Measurements from ENCODE around the gene NEDD4.
"Not testable (repeated sequence)": the region's sequence is repeated elsewhere in the genome, so short reads cannot be mapped to it uniquely, and the experiment has no call there.

The NEDD4 gene

DNA sequence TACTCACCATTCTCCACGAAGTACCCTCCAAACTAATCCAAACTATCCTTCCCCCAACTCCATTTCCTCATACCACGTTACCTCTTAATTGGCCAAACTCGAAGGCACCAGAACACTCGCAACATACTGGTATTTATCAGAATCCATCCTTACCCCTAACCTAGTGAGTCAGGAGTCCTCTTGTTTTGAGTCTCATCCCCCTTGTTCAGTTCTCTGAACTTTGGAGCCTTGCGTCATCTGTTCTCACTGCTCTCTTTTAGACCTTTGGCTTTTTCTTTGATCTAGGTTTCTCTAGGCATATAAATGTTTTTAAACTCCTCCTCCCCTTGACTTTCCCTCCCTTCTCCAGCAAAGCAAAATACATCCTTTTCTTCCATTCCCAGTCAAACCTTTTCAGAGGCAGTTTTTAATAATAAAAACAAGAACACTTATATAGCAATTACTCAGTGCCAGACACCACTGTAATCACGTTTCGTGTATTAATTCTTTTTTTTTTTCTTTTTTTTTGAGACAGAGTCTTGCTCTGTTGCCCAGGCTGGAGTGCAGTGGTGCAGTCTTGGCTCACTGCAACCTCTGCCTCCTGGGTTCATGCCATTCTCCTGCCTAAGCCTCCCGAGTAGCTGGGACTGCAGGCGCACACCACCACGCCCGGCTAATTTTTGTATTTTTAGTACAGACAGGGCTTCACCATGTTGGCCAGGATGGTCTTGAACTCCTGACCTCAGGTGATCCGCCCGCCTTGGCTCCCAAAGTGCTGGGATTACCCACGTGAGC, 40.7 kb downstream of the NEDD4 start:
- DNase-seq = not testable (repeated sequence)

- DNase-seq = not testable (repeated sequence)
Observed at GRCh38 chr15:55944606-55945005, 48.8 kb downstream of the NEDD4 start.

- no peak for DNase-seq
Observed at GRCh38 chr15:55942332-55942731, 51.1 kb downstream of the NEDD4 start.

DNA sequence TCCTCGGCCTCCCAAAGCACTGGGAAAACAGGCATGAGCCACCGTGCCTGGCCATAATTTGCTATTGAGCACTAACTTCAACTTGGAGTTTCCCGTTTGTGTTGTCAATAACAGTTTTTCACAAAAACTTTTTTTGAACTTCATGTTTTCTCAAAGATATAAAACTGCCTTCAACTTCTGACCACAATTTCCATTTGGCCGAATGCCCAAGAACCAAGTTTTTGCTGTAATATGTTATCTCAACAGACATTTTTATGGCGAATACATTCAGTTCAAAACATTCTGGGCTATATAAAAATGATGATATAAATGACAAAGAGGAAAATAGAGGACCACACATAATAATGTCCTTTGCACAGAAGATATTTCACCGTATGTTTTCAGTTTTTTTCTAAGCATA, 56.4 kb downstream of the NEDD4 start:
- DNase-seq = no peak

DNA sequence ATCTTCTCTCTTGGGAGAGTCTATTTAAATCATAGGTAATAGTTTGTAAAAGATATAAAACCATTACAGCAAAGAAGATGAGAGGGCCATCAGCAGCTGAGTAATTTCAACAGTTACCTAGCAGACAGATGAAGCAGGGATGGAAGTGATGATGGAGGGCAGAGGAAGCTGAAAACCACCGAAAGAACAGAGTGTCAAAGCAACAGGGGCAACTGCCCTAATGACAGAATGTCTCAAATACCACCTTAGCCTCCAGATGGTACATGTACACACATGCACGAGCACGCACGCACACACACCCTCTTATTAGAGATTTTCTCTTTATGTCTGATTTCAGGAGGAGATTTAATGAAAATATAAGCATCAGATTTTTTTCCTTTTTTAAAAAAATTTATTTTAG, 64.5 kb downstream of the NEDD4 start:
- no peak for DNase-seq

GRCh38 chr15:55921744-55922143, 71.7 kb downstream of the NEDD4 start:
- DNase-seq = no peak

- peak; percentile 61 for DNase-seq
Observed at GRCh38 chr15:55917881-55918296, 75.5 kb downstream of the NEDD4 start.

- peak; percentile 19 for DNase-seq
Observed at GRCh38 chr15:55916666-55917409, 76.6 kb downstream of the NEDD4 start.

DNA sequence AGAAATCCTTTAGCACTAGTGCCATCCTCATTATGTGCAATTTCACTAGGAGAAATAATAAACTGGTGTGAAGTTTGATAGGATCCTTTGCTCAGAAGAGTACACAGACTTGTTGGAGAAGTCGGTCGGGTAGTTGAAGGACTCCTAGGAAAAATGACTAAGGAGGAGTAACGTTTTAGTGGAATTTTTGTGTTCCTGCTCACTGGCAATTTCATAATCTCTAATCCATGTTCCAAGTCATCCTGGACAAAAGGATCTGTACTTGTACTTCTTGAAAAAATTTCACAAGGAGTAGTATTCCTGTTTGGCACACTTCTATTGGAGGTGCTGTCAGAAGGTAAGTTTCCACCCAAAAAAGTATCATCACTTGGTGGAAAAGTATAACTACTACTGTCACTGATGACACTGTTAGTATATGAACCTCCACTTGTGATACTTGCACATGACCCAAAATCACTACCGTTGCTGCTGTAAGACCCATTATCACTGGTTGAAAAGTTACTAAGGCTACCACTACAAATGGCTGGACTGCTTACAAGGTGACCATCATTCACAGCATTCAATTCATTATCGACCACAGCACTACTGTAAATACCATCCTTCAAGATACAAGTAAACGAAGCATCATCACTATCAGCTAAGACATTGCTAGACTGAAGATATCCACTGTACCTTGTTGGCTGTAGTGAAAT, 77.4 kb downstream of the NEDD4 start:
- no peak for DNase-seq

GRCh38 chr15:55915221-55915620, 78.2 kb downstream of the NEDD4 start:
- no peak for DNase-seq

GRCh38 chr15:55914446-55914845, 79.0 kb downstream of the NEDD4 start:
- no peak for DNase-seq

- DNase-seq = no peak
Observed at GRCh38 chr15:55912982-55913381, 80.4 kb downstream of the NEDD4 start.

DNA sequence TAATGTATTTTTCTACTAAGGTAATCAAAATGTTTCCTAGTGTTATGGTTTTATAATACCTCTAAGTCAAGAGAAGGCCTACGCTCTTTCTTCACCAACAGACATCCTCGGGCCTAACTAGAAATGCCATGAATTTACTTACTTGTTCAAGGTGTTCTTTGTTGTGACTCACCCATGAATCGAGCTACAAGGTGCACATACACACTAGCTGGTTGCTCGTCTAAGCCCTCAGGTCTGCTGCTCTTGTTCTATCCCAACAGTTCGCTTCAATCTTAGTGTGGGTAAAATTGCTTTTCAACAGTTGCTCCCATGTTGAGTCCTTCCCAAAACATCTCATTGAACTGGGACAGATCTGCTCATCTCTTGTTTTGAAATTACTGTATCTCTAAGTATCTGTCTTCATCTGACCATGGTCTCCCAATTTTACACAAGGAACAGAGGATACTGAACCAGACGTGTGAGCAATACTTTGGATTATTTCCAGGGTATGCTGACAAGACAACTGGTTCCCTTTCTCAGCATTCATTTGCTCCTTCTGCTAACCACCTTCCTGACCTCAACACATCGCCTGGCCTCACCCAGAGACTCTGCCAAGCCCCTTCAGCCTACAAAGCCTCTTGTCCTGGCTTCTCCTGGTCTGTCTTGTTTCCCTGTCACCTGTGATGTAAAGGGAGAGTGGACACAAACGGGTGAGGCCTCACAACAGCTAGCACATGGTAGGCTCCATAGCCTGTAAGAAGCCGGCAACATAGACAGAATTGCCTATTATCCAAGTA, 84.2 kb downstream of the NEDD4 start:
- peak; percentile 34 for DNase-seq

- DNase-seq = peak; percentile 98
Observed at GRCh38 chr15:55907797-55908196, 85.6 kb downstream of the NEDD4 start.

- no peak for DNase-seq
Observed at GRCh38 chr15:55902981-55903380, 90.4 kb downstream of the NEDD4 start.

DNA sequence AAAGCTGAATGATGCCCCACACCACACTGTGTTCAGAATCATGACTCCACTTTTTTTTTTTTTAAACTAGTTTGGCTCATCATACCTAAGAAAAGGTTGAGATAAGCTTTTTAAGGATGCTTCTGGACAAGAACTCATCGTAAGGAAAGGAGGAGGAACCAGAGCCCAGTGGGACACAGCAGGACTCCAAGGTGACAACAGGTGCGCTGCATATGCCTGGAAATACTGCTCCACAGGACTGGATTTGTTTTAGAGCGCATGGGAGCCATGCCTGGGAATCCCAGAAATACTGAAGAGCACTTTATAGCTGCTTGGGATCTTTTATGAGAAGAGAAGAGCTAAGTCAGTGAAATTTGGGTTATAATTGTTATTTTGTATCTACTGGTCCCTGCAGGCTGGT, 93.4 kb downstream of the NEDD4 start:
- no peak for DNase-seq

- no peak for DNase-seq
Observed at GRCh38 chr15:55899537-55899936, 93.9 kb downstream of the NEDD4 start.

GRCh38 chr15:55897560-55898336, 95.7 kb downstream of the NEDD4 start:
- DNase-seq = peak; percentile 50

DNA sequence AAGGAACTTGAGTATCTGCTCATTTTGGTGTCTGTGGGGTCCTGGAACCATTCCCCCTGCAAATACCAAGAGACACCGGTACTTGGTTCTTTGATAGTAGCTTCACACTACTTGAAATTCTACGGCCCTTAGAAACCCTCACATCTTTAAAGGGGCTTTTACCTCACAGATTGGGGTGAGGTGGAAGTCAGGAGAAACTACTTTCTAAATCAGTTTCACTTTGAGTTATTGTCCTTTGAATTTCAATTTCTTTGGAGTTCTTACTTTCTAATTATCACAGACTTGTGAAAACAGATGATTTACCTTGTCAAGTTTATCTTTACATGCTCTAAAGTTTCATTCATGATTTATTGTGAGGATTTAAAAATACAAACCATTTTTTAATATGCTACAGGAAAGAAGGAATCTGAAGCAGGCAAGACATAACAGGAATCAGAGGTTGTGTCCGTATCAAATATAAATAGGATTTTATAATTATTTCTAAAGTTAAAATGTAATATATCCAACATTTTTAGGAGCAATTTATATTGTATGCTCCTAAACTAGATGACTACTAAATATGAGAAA, 98.9 kb downstream of the NEDD4 start:
- no peak for DNase-seq

GRCh38 chr15:55893852-55894251, 99.6 kb downstream of the NEDD4 start:
- DNase-seq = no peak

- no peak for DNase-seq
Observed at GRCh38 chr15:55891196-55891595, 102.2 kb downstream of the NEDD4 start.

DNA sequence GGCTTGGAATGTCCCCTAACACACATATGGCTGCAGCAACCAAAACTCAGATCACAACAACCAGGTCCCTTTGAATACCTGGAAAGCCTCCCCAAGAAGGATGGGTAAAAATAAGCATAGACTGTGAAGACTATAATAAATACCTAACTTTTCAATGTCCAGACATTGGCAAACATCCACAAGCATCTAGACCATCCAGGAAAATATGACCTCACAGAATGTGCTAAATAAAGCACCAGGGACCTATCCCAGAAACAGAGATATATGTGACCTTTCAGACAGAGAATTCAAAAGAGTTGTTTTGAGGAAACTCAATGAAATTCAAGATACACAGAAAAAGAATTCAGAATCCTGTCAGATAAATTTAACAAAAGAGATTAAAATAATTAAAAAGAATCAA, 109.2 kb downstream of the NEDD4 start:
- no peak for DNase-seq

Measured in kidney glomerular epithelial cell (primary cell).